PFSK-1 (cell line): ENCODE measurements around the gene RFFL. TPM values are rescaled to one million over a fixed set of nuclear protein-coding genes. Genes with fewer than 3 reads are reported as not detected.

ENCODE experiments used
- FOXP2 ChIP-seq: optimal IDR thresholded peaks from 2 replicates; pipeline ENCODE3; 2011; ENCODE audit warnings: borderline replicate concordance, control low read depth, inconsistent platforms; ENCODE audit not compliant: insufficient read depth; ENCODE audit errors: extremely low read length, extremely low read depth
- POLR2AphosphoS5 ChIP-seq: IDR thresholded peaks from 2 replicates; pipeline ENCODE4 v1.6.1; 2012; ENCODE audit warnings: low read depth, mild to moderate bottlenecking, control low read depth, low read length, moderate library complexity
- SIN3A ChIP-seq: IDR thresholded peaks from 2 replicates; pipeline ENCODE4 v1.6.1; 2012; ENCODE audit warnings: mild to moderate bottlenecking, low read length, moderate library complexity, borderline replicate concordance; ENCODE audit not compliant: insufficient read depth
- TAF1 ChIP-seq: IDR thresholded peaks from 2 replicates; pipeline ENCODE4 v1.6.1; 2012; ENCODE audit warnings: low read length, control low read depth, borderline replicate concordance; ENCODE audit not compliant: insufficient read depth
- polyA plus RNA-seq: library from polyadenylated mRNA; unstranded; fragments of >200 nt; gene quantifications from one replicate; pipeline ENCODE4 v1.2.1, GENCODE V29; 2012; ENCODE audit warnings: low read depth, missing spikeins; ENCODE audit not compliant: insufficient read length
- TF ChIP-seq, protein P1 (sequence below), 2 experiments: IDR thresholded peaks; 2 replicates each; pipeline versions ENCODE4 v1.6.1 to v1.8.0; 2011 to 2012; ENCODE audit warnings: low read depth in 2 of 2, low read length in 2 of 2, control low read depth in 1 of 2, inconsistent platforms in 1 of 2, mild to moderate bottlenecking in 1 of 2, moderate library complexity in 1 of 2; ENCODE audit not compliant: insufficient read depth in 1 of 2

RFFL gene
- polyA plus RNA-seq = 21.7 TPM

GRCh38 chr17:35063514-35064223 lies at the start of gene RFFL:
Gene RFFL, minus strand, starts transcription at chr17:35063707. Its CDS starts 37,154 bp downstream, at chr17:35026553.
- TF ChIP-seq, protein P1, sequence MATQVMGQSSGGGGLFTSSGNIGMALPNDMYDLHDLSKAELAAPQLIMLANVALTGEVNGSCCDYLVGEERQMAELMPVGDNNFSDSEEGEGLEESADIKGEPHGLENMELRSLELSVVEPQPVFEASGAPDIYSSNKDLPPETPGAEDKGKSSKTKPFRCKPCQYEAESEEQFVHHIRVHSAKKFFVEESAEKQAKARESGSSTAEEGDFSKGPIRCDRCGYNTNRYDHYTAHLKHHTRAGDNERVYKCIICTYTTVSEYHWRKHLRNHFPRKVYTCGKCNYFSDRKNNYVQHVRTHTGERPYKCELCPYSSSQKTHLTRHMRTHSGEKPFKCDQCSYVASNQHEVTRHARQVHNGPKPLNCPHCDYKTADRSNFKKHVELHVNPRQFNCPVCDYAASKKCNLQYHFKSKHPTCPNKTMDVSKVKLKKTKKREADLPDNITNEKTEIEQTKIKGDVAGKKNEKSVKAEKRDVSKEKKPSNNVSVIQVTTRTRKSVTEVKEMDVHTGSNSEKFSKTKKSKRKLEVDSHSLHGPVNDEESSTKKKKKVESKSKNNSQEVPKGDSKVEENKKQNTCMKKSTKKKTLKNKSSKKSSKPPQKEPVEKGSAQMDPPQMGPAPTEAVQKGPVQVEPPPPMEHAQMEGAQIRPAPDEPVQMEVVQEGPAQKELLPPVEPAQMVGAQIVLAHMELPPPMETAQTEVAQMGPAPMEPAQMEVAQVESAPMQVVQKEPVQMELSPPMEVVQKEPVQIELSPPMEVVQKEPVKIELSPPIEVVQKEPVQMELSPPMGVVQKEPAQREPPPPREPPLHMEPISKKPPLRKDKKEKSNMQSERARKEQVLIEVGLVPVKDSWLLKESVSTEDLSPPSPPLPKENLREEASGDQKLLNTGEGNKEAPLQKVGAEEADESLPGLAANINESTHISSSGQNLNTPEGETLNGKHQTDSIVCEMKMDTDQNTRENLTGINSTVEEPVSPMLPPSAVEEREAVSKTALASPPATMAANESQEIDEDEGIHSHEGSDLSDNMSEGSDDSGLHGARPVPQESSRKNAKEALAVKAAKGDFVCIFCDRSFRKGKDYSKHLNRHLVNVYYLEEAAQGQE (IDR thresholded peaks at IDR 0.05; ENCODE audit: insufficient read depth in 1 of 2, low read depth in 2 of 2, low read length in 2 of 2) = no peak; a peak in 1 of 4 replicates
- TF ChIP-seq POLR2AphosphoS5 = no peak
- TF ChIP-seq TAF1 = no peak
- peak; percentile 95 for TF ChIP-seq FOXP2
- TF ChIP-seq SIN3A = peak; percentile 77; the same call in 1 of the 2 replicates

GRCh38 chr17:35104844-35105450 lies 41.4 kb upstream of the RFFL start:
- no peak for TF ChIP-seq POLR2AphosphoS5
- no peak for TF ChIP-seq TAF1
- TF ChIP-seq, protein P1 (IDR thresholded peaks at IDR 0.05; ENCODE audit: insufficient read depth in 1 of 2, low read depth in 2 of 2, low read length in 2 of 2) = no peak
- no peak for TF ChIP-seq SIN3A
- TF ChIP-seq FOXP2 = no peak

DNA sequence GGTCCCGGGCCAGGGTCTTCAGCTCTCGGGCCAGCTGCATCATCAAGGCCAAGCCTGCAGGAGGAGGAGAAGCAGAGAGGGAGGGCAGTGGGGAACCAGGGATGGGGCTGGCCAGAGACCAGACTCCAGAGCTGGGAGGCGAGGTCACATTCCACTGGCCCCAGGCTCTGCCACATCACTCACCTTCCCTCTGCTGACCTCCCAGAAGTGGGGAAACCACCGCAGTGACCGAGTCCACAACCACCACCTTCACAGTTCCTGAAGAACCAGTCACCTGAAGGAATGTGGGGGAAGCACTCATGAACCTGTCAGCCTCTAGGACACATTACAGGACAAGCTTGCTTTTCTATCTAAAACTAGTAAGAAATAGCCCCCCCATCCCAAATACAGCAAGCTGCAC lies 39.8 kb upstream of the RFFL start:
- no peak for TF ChIP-seq FOXP2
- no peak for TF ChIP-seq POLR2AphosphoS5
- TF ChIP-seq, protein P1 (IDR thresholded peaks at IDR 0.05; ENCODE audit: insufficient read depth in 1 of 2, low read depth in 2 of 2, low read length in 2 of 2) = no peak

DNA sequence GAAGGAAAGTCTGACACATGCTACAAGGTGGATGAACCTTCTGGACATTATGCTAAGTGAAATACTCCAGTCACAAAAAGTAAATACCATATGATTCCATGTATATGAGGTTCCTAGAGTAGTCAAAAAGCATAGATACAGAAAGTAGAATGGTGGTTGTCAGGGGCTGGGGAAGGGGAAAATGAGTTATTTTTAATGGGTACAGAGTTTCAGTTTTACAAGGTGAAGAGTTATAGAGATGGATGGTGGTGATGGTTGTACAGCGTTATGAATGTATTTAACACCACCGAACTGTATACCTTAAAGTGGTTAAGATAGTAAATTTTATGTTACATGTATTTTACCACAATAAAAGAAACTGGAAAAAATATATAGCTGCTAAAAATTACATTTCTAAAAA lies 38.2 kb upstream of the RFFL start:
- TF ChIP-seq TAF1 (no peak), POLR2AphosphoS5 (no peak), FOXP2 (no peak), SIN3A (no peak)
- TF ChIP-seq, protein P1 (IDR thresholded peaks at IDR 0.05; ENCODE audit: insufficient read depth in 1 of 2, low read depth in 2 of 2, low read length in 2 of 2) = no peak
